Pancreas (tissue), 10 donors: ENCODE measurements around the gene MANEA. TPM values are rescaled to one million over a fixed set of nuclear protein-coding genes. Genes with fewer than 3 reads are reported as not detected.
"Not testable (repeated sequence)": the region's sequence is repeated elsewhere in the genome, so short reads cannot be mapped to it uniquely, and the experiment has no call there.

ENCODE experiments used
- ATAC-seq, 4 donors: fragments of 200-7000 bp; cut with Tn5 transposase; one replicate each; pipeline versions ENCODE4 v1.8.0 to v1.9.1; 2020; ENCODE audit warnings: mild to moderate bottlenecking in 4 of 4, moderate library complexity in 4 of 4
- DNase-seq, 6 donors: peaks; one replicate each; pipeline ENCODE4 v3.0.0-alpha.2; 2020
- FAIRE-seq: peaks from 2 replicates; lab custom pipeline; 2012; peaks lifted over from hg19 to GRCh38; lab: Jason Lieb, UNC
- H3K27ac ChIP-seq, 4 donors: fragments of 200-600 bp; sonication (generic); 1 replicate in 3 of 4; 2 replicates in 1 of 4; pipeline versions ENCODE4 v1.5.0 to v1.8.0; 2020
- H3K27me3 ChIP-seq, 4 donors: fragments of 200-600 bp; one replicate each; pipeline ENCODE4 v1.8.0; 2021
- H3K36me3 ChIP-seq, 3 donors: fragments of 200-600 bp; sonication (generic) in 1 of 3; one replicate each; pipeline versions ENCODE4 v1.5.0 to v1.8.0; 2020 to 2021
- H3K4me1 ChIP-seq, 3 donors: fragments of 200-600 bp; one replicate each; pipeline ENCODE4 v1.8.0; 2021
- H3K4me3 ChIP-seq, 4 donors: fragments of 200-600 bp; sonication (generic) in 2 of 4; one replicate each; pipeline versions ENCODE4 v1.5.0 to v1.8.0; 2020 to 2021
- H3K9me3 ChIP-seq, 4 donors: fragments of 200-600 bp; one replicate each; pipeline ENCODE4 v1.8.0; 2021
- WGBS, 2 donors: extraction: QIAGEN DNeasy Blood & Tissue Kit; methylation state at CpG; one replicate each; pipeline ENCODE4 v1.1.7; 2013; 5-methylcytosine and 5-hydroxymethylcytosine counted together
- intact Hi-C, 3 donors: fragments of 100-400 bp; cut with DNase I; formaldehyde crosslinking; loops; one replicate each; pipeline versions ENCODE4 v1.11.1 to v1.14.2; 2022
- polyA plus RNA-seq, 2 donors: library from polyadenylated mRNA; stranded (reverse); fragments of 200-250 nt; gene quantifications; one replicate each; pipeline ENCODE4 v1.2.3, GENCODE V29; 2013
- total RNA-seq, 6 donors: library from RNA; stranded (reverse); fragmentation: NEBNext Ultra II Directional in 4 of 6; extraction: Animal tissue kit (Norgen Biotek cat#: 25700) in 4 of 6; gene quantifications; one replicate each; pipeline versions ENCODE4 v1.2.1 to v1.2.4, GENCODE V29; 2021 to 2023
- TF ChIP-seq, protein P1 (sequence below), 4 donors: fragments of 200-600 bp; sonication (generic) in 3 of 4; IDR thresholded peaks; one replicate each; pipeline versions ENCODE4 v1.5.0 to v1.8.0; 2021; ENCODE audit warnings: antibody characterized with exemption in 4 of 4
- donor health status: healthy with polysubstance abuse.
- donor health status: DM: no; HTN: no; CAD: no; lungs with moderate emphysema.
- donor health status: DM: no; HTN: no; CAD: no.
- donor health status: control.
- donor health status: control.
- donor health status: Bipolar disorder and iron deficiency.
- donor health status: DM: yes; HTN: yes; CAD: no.
- donor health status: DM: no; HTN: no; CAD: no.
- donor health status: DM: no; HTN: no; CAD: no.
- donor health status: DM: yes; HTN: yes; CAD: no.

MANEA gene
- total and polyA plus RNA-seq, 8 donors: 0.95 to 7.5 (median 4.2) TPM

DNA sequence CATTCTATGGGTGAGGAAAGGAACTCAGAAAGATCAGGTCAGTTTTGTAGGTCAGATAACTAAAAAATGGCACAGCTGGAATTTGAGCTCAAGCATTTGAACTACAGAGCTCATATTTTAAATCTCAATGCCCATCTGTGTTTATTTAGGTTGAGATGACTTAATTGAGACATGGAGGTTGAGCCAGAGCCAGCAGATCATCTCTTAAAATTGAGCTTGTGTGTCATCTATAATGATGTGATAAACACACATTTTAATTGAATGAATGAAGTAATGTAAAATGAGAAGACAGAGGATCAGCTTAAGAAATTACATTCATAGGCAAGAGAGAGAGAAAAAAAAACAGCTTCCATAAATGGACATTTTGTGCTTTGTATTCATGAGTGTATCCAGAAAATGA is 3.7 kb downstream of the MANEA start:
- no peak for FAIRE-seq
- Histone ChIP-seq H3K27me3 (no peaks in the 10 kb centered on the region), H3K4me3 (no peak overlapping the region), H3K36me3 (no peaks in the 10 kb centered on the region), H3K27ac (no peak overlapping the region), H3K4me1 (peaks cover 0 to 8% (median 7%) of the 10 kb centered on the region in 3 donors), H3K9me3 (no peaks in the 10 kb centered on the region)
- no peak for ATAC-seq
- TF ChIP-seq, protein P1, sequence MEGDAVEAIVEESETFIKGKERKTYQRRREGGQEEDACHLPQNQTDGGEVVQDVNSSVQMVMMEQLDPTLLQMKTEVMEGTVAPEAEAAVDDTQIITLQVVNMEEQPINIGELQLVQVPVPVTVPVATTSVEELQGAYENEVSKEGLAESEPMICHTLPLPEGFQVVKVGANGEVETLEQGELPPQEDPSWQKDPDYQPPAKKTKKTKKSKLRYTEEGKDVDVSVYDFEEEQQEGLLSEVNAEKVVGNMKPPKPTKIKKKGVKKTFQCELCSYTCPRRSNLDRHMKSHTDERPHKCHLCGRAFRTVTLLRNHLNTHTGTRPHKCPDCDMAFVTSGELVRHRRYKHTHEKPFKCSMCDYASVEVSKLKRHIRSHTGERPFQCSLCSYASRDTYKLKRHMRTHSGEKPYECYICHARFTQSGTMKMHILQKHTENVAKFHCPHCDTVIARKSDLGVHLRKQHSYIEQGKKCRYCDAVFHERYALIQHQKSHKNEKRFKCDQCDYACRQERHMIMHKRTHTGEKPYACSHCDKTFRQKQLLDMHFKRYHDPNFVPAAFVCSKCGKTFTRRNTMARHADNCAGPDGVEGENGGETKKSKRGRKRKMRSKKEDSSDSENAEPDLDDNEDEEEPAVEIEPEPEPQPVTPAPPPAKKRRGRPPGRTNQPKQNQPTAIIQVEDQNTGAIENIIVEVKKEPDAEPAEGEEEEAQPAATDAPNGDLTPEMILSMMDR (IDR thresholded peaks at IDR 0.05): no peak
- intact Hi-C loops: no loop called here
- no peak for DNase-seq

DNA sequence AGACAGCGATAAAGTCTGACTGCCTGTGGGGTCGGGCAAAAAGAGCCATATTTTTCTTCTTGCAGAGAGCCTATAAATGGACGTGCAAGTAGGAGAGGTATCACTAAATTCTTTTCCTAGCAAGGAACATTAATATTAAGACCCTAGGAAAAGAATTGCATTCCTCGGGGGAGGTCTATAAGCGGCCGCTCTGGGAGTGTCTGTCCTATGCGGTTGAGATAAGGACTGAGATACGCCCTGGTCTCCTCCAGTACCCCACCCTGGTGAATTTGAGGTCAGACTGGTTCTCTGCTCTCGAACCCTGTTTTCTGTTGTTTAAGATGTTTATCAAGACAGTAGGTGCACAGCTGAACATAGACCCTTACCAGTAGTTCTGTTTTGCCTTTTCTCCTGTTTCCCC is 6.9 kb downstream of the MANEA start:
- ATAC-seq, H3K36me3 ChIP-seq, DNase-seq, H3K9me3 ChIP-seq, H3K27ac ChIP-seq, intact Hi-C loops, H3K27me3 ChIP-seq, H3K4me1 ChIP-seq, FAIRE-seq, H3K4me3 ChIP-seq: not testable (repeated sequence)
- 96 to 97% methylated on average over 9 of the region's 9 CpGs for WGBS, 2 donors

DNA sequence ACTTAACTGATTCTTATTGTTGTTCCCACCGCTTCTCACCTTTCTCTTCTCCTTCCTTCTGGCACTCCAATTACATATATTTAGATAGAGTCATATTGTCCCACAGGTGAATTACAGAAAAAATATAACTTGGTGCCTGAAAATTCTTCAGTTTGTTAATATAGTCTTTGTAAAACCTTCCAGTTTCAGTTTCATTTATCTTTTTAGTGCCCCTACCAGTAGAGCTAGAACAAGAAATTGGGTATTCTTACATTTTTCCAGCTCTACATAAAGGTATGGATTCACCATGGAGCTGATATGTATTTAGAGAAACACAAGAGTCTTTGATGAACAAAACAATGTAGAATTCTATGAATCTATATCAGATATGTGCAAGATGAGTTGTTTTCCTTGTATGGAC is 10.7 kb downstream of the MANEA start:
- H3K9me3 ChIP-seq: no peaks in the 10 kb centered on the region
- H3K27ac ChIP-seq: no peak overlapping the region
- H3K36me3 ChIP-seq: no peaks in the 10 kb centered on the region
- intact Hi-C loops: no loop called here
- ATAC-seq: no peak
- peaks cover 0 to under 1% (median 0%) of the 10 kb centered on the region in 3 donors for H3K4me1 ChIP-seq
- no peak overlapping the region for H3K4me3 ChIP-seq
- no peak for FAIRE-seq
- H3K27me3 ChIP-seq: no peaks in the 10 kb centered on the region
- no peak for DNase-seq
- WGBS, 2 donors: 95 to 97% methylated on average over 1 of the region's 1 CpG
- TF ChIP-seq, protein P1 (IDR thresholded peaks at IDR 0.05): no peak

DNA sequence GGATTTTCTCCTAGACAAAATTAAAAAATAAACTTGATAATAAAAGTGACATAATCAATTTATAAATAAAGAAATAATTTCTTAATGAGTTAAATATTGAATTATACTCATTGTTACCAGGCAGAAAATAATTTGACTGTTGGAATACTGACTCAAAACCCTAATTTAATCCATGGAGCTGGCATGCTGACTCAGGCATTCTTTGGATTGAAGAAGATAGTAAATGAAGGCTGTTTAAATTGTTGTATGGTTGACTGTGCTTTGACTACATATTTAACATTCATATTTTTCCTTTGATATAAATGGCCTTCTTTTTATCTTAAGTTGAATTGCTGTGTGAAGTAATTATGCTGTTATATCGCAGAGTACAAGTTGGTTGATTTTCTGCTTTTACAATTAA is 11.7 kb downstream of the MANEA start:
- DNase-seq (no peak), ATAC-seq (no peak), FAIRE-seq (no peak)
- 90 to 95% methylated on average over 1 of the region's 1 CpG for WGBS, 2 donors
- no peaks in the 10 kb centered on the region for H3K9me3 ChIP-seq
- no peak overlapping the region for H3K27ac ChIP-seq
- H3K4me1 ChIP-seq: peaks cover 0 to 5% (median 0%) of the 10 kb centered on the region in 3 donors
- H3K4me3 ChIP-seq: no peak overlapping the region
- TF ChIP-seq, protein P1 (IDR thresholded peaks at IDR 0.05): no peak
- no peaks in the 10 kb centered on the region for H3K27me3 ChIP-seq
- no peaks in the 10 kb centered on the region for H3K36me3 ChIP-seq
- intact Hi-C loops: no loop called here

DNA sequence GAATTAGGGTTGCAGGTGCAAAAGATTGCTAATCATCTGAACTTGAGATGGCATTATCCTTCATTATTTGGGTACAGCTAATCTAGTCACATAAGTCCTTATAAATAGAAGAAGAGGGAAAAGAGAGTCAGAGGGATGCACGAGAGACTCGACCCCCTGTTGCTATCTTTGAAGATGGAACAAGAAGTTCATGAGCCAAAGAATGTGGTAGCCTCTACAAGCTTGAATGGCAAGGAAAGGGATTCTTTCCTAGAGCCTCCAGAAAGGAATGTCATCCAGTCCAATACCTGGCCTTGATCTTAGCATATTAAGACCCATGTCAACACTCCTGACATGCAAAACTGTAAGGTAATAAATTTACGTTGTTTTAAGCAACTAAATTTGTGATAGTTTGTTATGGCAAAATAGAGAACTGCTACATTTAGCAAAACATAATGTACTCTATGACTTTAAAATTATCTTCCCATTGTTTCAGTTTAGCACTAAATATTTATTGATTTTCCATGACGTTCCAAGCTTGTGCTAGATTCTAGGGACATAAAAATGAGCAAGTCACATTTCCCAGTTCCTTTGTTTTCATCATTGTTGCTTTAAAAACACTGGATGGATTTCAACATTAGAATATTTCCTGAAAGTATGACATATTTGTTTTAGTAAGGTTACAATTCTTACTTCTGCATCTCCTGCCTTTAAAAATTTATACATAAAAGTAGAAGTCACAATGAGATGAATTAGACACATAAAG is 12.7 kb downstream of the MANEA start:
- no peak for ATAC-seq
- intact Hi-C loops: no loop called here
- 61 to 77% methylated on average over 4 of the region's 4 CpGs for WGBS, 2 donors
- no peak for FAIRE-seq
- no peak for DNase-seq
- Histone ChIP-seq H3K9me3 (no peaks in the 10 kb centered on the region), H3K4me3 (no peak overlapping the region), H3K4me1 (peaks cover 0 to 5% (median 0%) of the 10 kb centered on the region in 3 donors), H3K36me3 (no peaks in the 10 kb centered on the region), H3K27me3 (no peaks in the 10 kb centered on the region), H3K27ac (no peak overlapping the region)
- TF ChIP-seq, protein P1 (IDR thresholded peaks at IDR 0.05): no peak
